ENCODE measurements around the gene CAVIN3. TPM values are rescaled to one million over a fixed set of nuclear protein-coding genes. Genes with fewer than 3 reads are reported as not detected.

Gene CAVIN3
- total RNA-seq, 1 donor, result 314 TPM

DNA sequence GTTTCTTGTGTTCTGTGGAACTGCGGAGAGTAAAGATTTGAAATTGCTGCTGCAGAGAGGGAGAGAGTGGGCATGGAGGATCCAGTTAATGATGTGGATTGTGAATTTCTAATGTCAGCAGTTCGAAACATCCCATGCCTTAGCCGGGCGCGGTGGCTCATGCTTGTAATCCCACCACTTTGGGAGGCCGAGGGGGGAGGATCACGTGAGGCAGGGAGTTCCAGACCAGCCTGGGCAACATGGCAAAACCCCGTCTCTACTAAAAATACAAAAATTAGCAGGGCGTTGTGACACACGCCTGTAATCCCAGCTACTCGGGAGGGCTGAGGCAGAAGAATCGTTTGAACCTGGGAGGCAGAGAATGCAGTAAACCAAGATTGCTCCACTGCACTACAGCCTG is 1.1 kb upstream of the CAVIN3 start:
- no peaks in the 10 kb centered on the region for H4K20me1 ChIP-seq (ENCODE audit: insufficient read depth, low read length)
- peaks cover 18% of the 10 kb centered on the region for H3K79me2 ChIP-seq (ENCODE audit: insufficient read depth, low read length)
- H3K4me1 ChIP-seq (ENCODE audit: insufficient read depth, low read length), result peaks cover 33% of the 10 kb centered on the region
- no peaks in the 10 kb centered on the region for H3K27me3 ChIP-seq (ENCODE audit: insufficient read depth, low read length)
- DNase-seq (ENCODE audit: insufficient read length, low spot score, missing footprints), result no peak
- no peaks in the 10 kb centered on the region for H3K9me3 ChIP-seq (ENCODE audit: low read depth, low read length)
- H3K4me3 ChIP-seq (ENCODE audit: insufficient read depth, low read length), result peak overlapping the region; percentile 86
- peak overlapping the region; percentile 99 for H3K27ac ChIP-seq (ENCODE audit: low read depth, low read length)
- peak overlapping the region; percentile 56 for H2AFZ ChIP-seq (ENCODE audit: low read length)
- peak overlapping the region; percentile 92 for H3K4me2 ChIP-seq (ENCODE audit: insufficient read depth, low read length)
- TF ChIP-seq, protein P1, sequence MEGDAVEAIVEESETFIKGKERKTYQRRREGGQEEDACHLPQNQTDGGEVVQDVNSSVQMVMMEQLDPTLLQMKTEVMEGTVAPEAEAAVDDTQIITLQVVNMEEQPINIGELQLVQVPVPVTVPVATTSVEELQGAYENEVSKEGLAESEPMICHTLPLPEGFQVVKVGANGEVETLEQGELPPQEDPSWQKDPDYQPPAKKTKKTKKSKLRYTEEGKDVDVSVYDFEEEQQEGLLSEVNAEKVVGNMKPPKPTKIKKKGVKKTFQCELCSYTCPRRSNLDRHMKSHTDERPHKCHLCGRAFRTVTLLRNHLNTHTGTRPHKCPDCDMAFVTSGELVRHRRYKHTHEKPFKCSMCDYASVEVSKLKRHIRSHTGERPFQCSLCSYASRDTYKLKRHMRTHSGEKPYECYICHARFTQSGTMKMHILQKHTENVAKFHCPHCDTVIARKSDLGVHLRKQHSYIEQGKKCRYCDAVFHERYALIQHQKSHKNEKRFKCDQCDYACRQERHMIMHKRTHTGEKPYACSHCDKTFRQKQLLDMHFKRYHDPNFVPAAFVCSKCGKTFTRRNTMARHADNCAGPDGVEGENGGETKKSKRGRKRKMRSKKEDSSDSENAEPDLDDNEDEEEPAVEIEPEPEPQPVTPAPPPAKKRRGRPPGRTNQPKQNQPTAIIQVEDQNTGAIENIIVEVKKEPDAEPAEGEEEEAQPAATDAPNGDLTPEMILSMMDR (IDR thresholded peaks at IDR 0.05; ENCODE audit: extremely low read depth, low read depth, low read length), result no peak
- H3K36me3 ChIP-seq (ENCODE audit: insufficient read depth, low read length), result peaks cover 3% of the 10 kb centered on the region

DNA sequence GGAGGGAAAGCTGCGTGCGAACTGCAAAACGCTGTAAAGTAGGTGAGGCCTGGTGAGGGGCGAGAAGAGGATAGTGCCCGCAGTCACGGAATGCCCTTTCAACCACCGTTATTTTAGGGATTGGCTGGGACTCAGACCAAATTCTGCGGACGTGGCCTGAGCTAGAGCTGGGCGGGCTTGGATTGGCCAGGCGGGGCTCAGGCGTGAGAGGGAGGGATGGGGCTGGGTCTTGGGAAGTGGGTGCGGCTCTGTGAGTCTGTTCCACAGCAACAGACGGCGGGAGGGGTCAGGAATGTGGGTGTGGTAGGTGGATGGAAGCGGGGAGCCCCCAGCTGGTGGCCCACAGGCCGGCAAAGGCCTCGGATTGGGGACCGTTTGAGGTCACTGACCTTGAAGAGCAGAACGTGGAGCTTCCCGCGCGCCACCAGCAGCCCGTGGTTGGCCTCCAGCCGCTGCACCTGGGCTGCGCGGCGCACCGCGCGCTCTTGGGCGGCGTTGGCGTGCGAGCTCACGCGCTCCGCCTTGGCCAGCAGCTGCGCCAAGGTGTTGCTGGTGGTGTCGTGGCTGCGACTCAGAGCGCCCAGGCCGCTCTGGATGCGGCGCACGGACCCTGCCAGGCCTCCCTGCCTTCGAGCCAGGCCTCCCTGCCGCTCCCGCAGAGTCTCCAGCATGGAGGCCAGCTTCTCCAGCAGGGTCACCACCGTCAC is 444 bp downstream of the CAVIN3 start:
- Histone ChIP-seq H4K20me1 (ENCODE audit: insufficient read depth, low read length) (no peaks in the 10 kb centered on the region), H2AFZ (ENCODE audit: low read length) (peak overlapping the region; percentile 81), H3K4me3 (ENCODE audit: insufficient read depth, low read length) (peak overlapping the region; percentile 86)

DNA sequence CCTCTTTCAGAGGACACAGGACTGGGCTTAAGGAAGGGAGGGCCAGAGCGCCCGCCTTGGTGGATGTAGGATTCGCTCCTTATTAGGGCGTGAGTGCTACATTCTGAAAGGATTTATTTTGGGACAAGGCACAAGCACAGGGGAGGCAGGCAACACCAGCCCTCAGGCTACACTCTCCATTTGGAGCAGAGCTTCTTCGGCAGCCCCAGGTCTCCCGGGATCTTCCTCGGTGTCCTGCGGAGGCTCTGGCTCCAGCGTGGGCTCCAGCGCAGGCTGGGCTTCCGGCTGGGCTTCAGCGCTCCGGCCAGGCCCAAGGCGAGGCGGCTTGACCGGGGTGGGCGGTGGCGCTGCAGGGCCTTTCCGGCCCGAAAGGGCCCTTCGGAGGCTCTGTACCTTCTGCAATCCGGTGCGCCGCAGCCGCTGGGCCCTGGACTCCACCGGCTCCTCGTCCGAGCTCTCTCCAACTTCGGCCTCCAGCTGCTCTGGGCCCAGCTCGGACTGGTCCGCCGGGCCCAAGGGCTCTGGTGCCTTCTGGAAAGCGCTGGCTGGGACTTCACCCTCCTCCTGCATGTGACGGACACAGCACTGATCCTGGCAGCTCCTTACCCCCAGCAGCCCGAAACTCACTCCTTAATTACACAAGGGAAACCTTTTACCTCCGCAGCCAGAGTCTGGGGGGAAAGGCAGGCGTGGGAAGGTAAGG is 1.1 kb downstream of the CAVIN3 start:
- Histone ChIP-seq H3K4me1 (ENCODE audit: insufficient read depth, low read length) (peaks cover 36% of the 10 kb centered on the region), H3K4me3 (ENCODE audit: insufficient read depth, low read length) (peak overlapping the region; percentile 86), H3K36me3 (ENCODE audit: insufficient read depth, low read length) (peaks cover 3% of the 10 kb centered on the region), H3K9me3 (ENCODE audit: low read depth, low read length) (no peaks in the 10 kb centered on the region), H2AFZ (ENCODE audit: low read length) (peak overlapping the region; percentile 65), H3K27me3 (ENCODE audit: insufficient read depth, low read length) (no peaks in the 10 kb centered on the region), H3K79me2 (ENCODE audit: insufficient read depth, low read length) (peaks cover 18% of the 10 kb centered on the region), H3K27ac (ENCODE audit: low read depth, low read length) (peak overlapping the region; percentile 99), H3K4me2 (ENCODE audit: insufficient read depth, low read length) (peak overlapping the region; percentile 92), H4K20me1 (ENCODE audit: insufficient read depth, low read length) (no peaks in the 10 kb centered on the region)
- TF ChIP-seq, protein P1 (IDR thresholded peaks at IDR 0.05; ENCODE audit: extremely low read depth, low read depth, low read length), result no peak
- DNase-seq (ENCODE audit: insufficient read length, low spot score, missing footprints), result peak; percentile 68

More for the DNA sequence above, 444 bp downstream of the CAVIN3 start:
- H3K27ac ChIP-seq (ENCODE audit: low read depth, low read length), result peak overlapping the region; percentile 99
- H3K79me2 ChIP-seq (ENCODE audit: insufficient read depth, low read length), result peaks cover 18% of the 10 kb centered on the region
- H3K27me3 ChIP-seq (ENCODE audit: insufficient read depth, low read length), result no peaks in the 10 kb centered on the region
- H3K36me3 ChIP-seq (ENCODE audit: insufficient read depth, low read length), result peaks cover 3% of the 10 kb centered on the region
- H3K4me1 ChIP-seq (ENCODE audit: insufficient read depth, low read length), result peaks cover 36% of the 10 kb centered on the region
- peak overlapping the region; percentile 92 for H3K4me2 ChIP-seq (ENCODE audit: insufficient read depth, low read length)
- DNase-seq (ENCODE audit: insufficient read length, low spot score, missing footprints), result peak; percentile 97
- TF ChIP-seq, protein P1 (IDR thresholded peaks at IDR 0.05; ENCODE audit: extremely low read depth, low read depth, low read length), result no peak
- H3K9me3 ChIP-seq (ENCODE audit: low read depth, low read length), result no peaks in the 10 kb centered on the region

DNA sequence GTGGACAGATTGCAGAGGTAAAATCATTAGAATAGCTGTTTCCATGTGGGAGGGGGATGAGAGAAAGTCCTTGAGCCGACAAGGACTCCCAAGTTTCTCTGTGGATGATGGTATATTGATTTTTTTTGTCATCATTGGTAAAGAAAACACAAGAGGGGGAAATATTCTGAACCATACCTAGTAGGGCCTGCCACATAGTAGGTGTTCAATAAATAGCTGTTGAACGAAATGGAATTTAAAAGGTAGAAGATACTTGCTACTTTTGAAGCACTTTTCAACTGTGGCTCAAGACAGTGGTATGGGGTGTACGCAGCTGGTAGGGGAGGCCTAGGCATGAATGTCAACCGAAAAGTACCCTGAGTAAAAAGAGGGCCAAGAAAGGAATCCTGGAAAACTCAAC is 2.1 kb downstream of the CAVIN3 start:
- Histone ChIP-seq H3K27ac (ENCODE audit: low read depth, low read length) (peak overlapping the region; percentile 99), H3K4me3 (ENCODE audit: insufficient read depth, low read length) (peak overlapping the region; percentile 86), H2AFZ (ENCODE audit: low read length) (no peak overlapping the region)

More for the DNA sequence above, 2.1 kb downstream of the CAVIN3 start:
- Histone ChIP-seq H3K79me2 (ENCODE audit: insufficient read depth, low read length) (peaks cover 18% of the 10 kb centered on the region), H3K4me1 (ENCODE audit: insufficient read depth, low read length) (peaks cover 36% of the 10 kb centered on the region), H3K9me3 (ENCODE audit: low read depth, low read length) (no peaks in the 10 kb centered on the region), H3K36me3 (ENCODE audit: insufficient read depth, low read length) (peaks cover 3% of the 10 kb centered on the region), H4K20me1 (ENCODE audit: insufficient read depth, low read length) (no peaks in the 10 kb centered on the region), H3K4me2 (ENCODE audit: insufficient read depth, low read length) (peak overlapping the region; percentile 92), H3K27me3 (ENCODE audit: insufficient read depth, low read length) (no peaks in the 10 kb centered on the region)
- TF ChIP-seq, protein P1 (IDR thresholded peaks at IDR 0.05; ENCODE audit: extremely low read depth, low read depth, low read length), result no peak
- peak; percentile 62 for DNase-seq (ENCODE audit: insufficient read length, low spot score, missing footprints)
